Right atrium auricular region (tissue), 2 donors: ENCODE results near the gene PTPN22. TPM values are rescaled to one million over a fixed set of nuclear protein-coding genes. Genes with fewer than 3 reads are reported as not detected.

Experiments
- DNase-seq: peaks from one replicate; pipeline ENCODE4 v3.0.0-alpha.2; 2019; ENCODE audit warnings: low spot score
- H3K27ac ChIP-seq, 2 donors: fragments of 200-600 bp; sonication (generic); 1 replicate in 1 of 2; 2 replicates in 1 of 2; pipeline ENCODE4 v1.5.1; 2016 to 2019
- H3K27me3 ChIP-seq, 2 donors: fragments of 200-600 bp; sonication (generic); one replicate each; pipeline versions ENCODE4 v1.5.1 to v1.6.0; 2017 to 2019
- H3K36me3 ChIP-seq: fragments of 200-600 bp; sonication (generic); one replicate; pipeline ENCODE4 v1.5.1; 2016
- H3K4me1 ChIP-seq, 2 donors: fragments of 200-600 bp; sonication (generic); one replicate each; pipeline versions ENCODE4 v1.5.1 to v1.6.0; 2017 to 2019
- H3K4me3 ChIP-seq, 2 donors: fragments of 200-600 bp; sonication (generic); 1 replicate in 1 of 2; 2 replicates in 1 of 2; pipeline ENCODE4 v1.5.1; 2017 to 2019; ENCODE audit warnings: mild to moderate bottlenecking in 1 of 2, moderate library complexity in 1 of 2
- H3K9me3 ChIP-seq, 2 donors: fragments of 200-600 bp; sonication (generic); one replicate each; pipeline ENCODE4 v1.5.1; 2019
- total RNA-seq, 2 donors: library from RNA; depleted of rRNA; stranded (reverse); fragments of >200 nt; gene quantifications; one replicate each; pipeline ENCODE4 v1.1.0, GENCODE V29; 2016
- TF ChIP-seq, protein P1 (sequence below), 2 donors: fragments of 200-600 bp; sonication (generic); IDR thresholded peaks; one replicate each; pipeline ENCODE4 v1.5.1; 2019; ENCODE audit warnings: antibody characterized with exemption in 2 of 2

The PTPN22 gene
- total RNA-seq, 2 donors from 2014 or later = 0.33 to 2.0 TPM

DNA sequence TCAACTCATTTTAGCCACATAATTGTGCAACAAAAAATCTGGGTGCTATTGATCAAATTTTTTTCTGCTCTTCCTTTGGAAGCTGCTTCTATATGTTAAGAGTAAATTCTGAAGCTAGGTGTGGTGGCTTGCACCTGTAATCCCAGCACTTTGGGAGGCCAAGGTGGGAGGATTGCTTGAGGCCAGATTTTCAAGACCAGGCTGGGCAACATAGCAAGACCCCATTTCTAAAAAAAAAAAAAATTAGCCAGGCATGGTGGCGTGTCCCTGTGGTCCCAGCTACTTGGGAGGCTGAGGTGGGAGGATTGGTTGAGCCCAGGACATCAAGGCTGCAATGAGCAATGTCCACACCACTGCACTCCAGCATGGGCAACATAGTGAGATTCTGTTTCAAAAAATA is 35.0 kb downstream of the PTPN22 start:
- Histone ChIP-seq H3K4me3 (no peak overlapping the region), H3K36me3 (no peaks in the 10 kb centered on the region), H3K4me1 (no peaks in the 10 kb centered on the region), H3K27ac (no peak overlapping the region), H3K9me3 (no peaks in the 10 kb centered on the region), H3K27me3 (no peaks in the 10 kb centered on the region)
- DNase-seq = no peak
- TF ChIP-seq, protein P1, sequence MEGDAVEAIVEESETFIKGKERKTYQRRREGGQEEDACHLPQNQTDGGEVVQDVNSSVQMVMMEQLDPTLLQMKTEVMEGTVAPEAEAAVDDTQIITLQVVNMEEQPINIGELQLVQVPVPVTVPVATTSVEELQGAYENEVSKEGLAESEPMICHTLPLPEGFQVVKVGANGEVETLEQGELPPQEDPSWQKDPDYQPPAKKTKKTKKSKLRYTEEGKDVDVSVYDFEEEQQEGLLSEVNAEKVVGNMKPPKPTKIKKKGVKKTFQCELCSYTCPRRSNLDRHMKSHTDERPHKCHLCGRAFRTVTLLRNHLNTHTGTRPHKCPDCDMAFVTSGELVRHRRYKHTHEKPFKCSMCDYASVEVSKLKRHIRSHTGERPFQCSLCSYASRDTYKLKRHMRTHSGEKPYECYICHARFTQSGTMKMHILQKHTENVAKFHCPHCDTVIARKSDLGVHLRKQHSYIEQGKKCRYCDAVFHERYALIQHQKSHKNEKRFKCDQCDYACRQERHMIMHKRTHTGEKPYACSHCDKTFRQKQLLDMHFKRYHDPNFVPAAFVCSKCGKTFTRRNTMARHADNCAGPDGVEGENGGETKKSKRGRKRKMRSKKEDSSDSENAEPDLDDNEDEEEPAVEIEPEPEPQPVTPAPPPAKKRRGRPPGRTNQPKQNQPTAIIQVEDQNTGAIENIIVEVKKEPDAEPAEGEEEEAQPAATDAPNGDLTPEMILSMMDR (IDR thresholded peaks at IDR 0.05) = no peak

DNA sequence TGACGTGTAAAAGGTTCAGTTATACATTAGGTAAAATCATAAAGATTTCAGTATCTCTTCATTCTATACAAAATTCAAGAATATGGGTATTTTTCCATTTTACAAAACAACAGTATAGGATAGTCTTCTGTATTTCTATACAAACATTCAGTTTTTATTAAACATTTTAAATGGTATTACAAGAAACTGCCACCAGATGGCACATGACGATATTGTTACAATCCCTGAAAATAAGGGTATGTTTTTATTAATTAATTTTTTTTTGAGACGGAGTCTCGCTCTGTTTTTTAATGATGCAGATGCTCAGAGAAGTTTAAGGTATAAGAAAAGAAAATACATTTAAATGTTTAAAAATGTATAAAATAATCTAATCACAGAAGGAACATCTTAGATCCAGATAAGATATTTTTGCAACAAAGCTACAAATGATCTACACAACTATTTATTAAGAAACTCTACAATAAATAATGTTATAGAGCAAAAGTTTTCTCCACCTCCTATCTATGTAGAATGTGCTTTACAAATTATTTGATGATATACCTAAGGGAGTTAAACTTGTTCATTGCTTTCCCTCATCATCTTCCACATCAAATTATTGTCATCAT is 35.7 kb downstream of the PTPN22 start:
- TF ChIP-seq, protein P1 (IDR thresholded peaks at IDR 0.05) = peak; percentile 54 to 75
- Histone ChIP-seq H3K4me3 (no peak overlapping the region), H3K36me3 (no peaks in the 10 kb centered on the region), H3K27ac (no peak overlapping the region), H3K27me3 (no peaks in the 10 kb centered on the region), H3K4me1 (no peaks in the 10 kb centered on the region), H3K9me3 (no peaks in the 10 kb centered on the region)
- no peak for DNase-seq

DNA sequence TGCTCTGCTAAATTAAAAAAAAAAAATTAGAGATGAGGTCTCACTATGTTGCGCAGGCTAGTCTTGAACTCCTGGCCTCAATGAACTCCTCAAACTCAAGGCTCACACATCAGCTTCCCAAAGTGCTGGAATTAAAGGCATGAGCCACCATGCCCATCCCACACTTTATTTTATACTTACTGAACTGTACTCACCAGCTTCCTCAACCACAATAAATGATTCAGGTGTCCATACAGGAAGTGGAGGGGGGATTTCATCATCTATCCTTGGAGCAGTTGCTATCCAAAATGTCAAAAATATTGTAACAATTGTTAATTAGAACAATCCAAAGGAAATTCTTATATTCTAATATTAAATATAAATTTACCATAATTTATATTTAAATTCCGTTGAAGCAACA is 36.8 kb downstream of the PTPN22 start:
- Histone ChIP-seq H3K4me1 (no peaks in the 10 kb centered on the region), H3K9me3 (no peaks in the 10 kb centered on the region), H3K27ac (no peak overlapping the region), H3K27me3 (no peaks in the 10 kb centered on the region), H3K36me3 (no peaks in the 10 kb centered on the region), H3K4me3 (no peak overlapping the region)
- DNase-seq = no peak
- TF ChIP-seq, protein P1 (IDR thresholded peaks at IDR 0.05) = no peak

DNA sequence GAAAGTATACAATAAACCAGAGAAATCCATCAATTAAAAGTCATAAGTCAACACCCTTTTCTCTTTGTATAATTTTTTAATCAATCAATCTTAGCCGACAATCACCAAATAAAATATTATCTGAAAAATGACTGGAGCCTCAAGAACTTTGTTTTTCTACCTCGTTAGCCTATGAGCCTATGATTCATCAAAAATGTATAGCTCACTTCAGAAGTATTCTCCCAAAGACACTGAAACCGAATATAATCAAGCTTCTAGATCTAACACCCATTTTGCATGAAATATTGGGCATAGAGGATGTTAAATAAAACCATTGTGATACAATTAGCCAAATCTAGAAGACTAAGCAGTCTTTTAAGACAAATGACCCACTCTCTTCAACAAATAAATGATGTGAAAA is 41.5 kb downstream of the PTPN22 start:
- no peaks in the 10 kb centered on the region for H3K9me3 ChIP-seq
- no peak overlapping the region for H3K4me3 ChIP-seq
- no peaks in the 10 kb centered on the region for H3K27me3 ChIP-seq
- TF ChIP-seq, protein P1 (IDR thresholded peaks at IDR 0.05) = no peak
- no peak for DNase-seq
- H3K27ac ChIP-seq = no peak overlapping the region
- no peaks in the 10 kb centered on the region for H3K4me1 ChIP-seq
- H3K36me3 ChIP-seq = no peaks in the 10 kb centered on the region

DNA sequence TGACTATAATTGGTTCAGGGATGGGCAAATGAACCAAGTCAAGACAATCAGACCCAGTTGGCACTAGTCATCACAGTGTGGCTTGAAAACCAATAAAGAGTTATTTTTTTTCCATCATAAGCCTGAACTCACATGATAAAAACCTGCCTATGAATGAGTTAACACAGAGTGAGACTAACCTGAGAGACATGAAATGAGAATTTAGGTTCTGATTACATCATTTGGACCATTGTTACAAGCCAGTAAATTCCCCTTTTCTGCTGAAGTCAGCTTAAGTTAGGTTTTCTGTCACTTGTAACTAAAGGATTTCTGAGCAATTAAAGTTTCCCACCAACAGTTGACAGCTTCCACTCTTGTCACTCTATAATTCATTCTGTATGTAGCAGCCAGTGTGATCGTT is 49.6 kb downstream of the PTPN22 start:
- H3K9me3 ChIP-seq = no peaks in the 10 kb centered on the region
- H3K27ac ChIP-seq = no peak overlapping the region
- no peaks in the 10 kb centered on the region for H3K4me1 ChIP-seq
- no peak overlapping the region for H3K4me3 ChIP-seq
- no peak for DNase-seq
- H3K27me3 ChIP-seq = no peaks in the 10 kb centered on the region
- no peaks in the 10 kb centered on the region for H3K36me3 ChIP-seq
- TF ChIP-seq, protein P1 (IDR thresholded peaks at IDR 0.05) = no peak

DNA sequence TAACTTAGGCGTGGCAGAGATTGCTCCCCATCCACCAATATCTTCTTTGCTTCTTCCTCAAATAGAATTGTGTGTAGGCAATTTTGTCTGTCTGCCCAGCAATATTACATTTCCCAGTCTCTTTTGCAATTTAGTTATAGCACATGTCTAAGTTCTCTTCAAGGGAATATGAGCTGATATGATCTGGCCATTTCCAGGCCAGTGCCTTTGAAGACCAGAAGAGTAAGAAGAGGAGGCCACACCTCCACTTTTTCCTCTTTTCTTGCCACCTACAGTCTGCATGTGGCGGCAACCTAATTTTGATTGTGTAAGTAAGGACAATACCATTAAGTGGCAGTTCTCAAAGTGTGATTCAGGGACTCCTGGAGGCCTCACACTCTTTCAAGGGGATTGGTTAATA is 52.9 kb downstream of the PTPN22 start:
- Histone ChIP-seq H3K9me3 (no peaks in the 10 kb centered on the region), H3K27ac (no peak overlapping the region), H3K4me1 (no peaks in the 10 kb centered on the region), H3K36me3 (no peaks in the 10 kb centered on the region), H3K27me3 (no peaks in the 10 kb centered on the region), H3K4me3 (no peak overlapping the region)
- no peak for DNase-seq
- TF ChIP-seq, protein P1 (IDR thresholded peaks at IDR 0.05) = no peak
